Measurements from ENCODE around the gene FLOT1. TPM values are rescaled to one million over a fixed set of nuclear protein-coding genes. Genes with fewer than 3 reads are reported as not detected.

The FLOT1 gene
- total and polyA plus RNA-seq, 7 donors = 113 to 224 (median 181) TPM

DNA sequence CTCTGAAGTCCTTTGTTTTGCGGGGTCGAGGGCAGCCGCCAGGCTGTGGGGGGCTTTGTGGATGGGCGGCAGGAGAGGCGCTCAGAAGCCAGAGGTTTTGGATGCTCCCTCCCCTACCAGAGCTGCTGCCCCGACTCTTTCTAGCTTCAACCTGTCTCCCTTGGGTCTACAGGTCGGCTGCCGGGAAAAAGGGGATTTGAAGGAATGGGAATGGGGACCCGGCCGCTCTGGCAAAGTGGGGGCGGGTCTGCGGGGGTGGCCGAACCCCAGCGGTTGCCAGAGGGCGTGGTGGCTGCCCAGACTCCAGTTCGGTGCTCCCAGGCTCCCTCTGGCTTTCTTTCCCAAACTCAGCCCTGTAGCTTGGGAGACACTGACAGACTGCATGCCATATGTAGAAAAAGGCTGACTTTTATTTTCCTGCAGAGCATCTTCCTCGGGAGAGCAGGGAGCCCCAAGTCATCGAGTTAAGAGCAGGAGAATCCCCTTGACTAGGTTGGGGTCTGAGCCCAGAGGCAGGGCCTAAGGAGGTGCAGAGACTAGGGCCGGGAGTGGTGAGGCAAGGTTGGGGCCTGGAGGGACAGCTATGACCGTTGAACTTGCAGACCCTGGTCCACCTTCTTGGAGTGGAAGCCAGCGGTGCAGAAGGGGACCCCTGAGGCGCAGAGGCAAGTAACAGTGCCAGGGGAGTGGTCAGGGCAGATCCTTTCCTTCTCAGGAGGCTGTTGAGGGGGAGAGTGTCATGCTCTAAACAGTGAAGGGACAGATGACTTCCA is 54.6 kb downstream of the FLOT1 start:
- TF ChIP-seq, protein P1, sequence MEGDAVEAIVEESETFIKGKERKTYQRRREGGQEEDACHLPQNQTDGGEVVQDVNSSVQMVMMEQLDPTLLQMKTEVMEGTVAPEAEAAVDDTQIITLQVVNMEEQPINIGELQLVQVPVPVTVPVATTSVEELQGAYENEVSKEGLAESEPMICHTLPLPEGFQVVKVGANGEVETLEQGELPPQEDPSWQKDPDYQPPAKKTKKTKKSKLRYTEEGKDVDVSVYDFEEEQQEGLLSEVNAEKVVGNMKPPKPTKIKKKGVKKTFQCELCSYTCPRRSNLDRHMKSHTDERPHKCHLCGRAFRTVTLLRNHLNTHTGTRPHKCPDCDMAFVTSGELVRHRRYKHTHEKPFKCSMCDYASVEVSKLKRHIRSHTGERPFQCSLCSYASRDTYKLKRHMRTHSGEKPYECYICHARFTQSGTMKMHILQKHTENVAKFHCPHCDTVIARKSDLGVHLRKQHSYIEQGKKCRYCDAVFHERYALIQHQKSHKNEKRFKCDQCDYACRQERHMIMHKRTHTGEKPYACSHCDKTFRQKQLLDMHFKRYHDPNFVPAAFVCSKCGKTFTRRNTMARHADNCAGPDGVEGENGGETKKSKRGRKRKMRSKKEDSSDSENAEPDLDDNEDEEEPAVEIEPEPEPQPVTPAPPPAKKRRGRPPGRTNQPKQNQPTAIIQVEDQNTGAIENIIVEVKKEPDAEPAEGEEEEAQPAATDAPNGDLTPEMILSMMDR (IDR thresholded peaks at IDR 0.05) = no peak
- peaks cover 0 to 7% of the 10 kb centered on the region in 2 donors for H3K36me3 ChIP-seq (ENCODE audit: insufficient read depth in 1 of 2, low read depth in 1 of 2)
- peak overlapping the region; percentile 91 for H3K27ac ChIP-seq
- no peak for ATAC-seq
- no peaks in the 10 kb centered on the region for H3K27me3 ChIP-seq (ENCODE audit: insufficient read depth in 3 of 3, low read length in 2 of 3)
- intact Hi-C loops (cut with DNase I) = loop anchor here in 1 of 2 donors (2.0 to 10.0 kb wide), 2 partner anchors 33 to 397 kb away; partner anchors contain the start of gene TUBB
- DNase-seq = peak; percentile 49 to 71
- no peaks in the 10 kb centered on the region for H3K9me3 ChIP-seq
- H3K4me3 ChIP-seq = peak overlapping the region; percentile 85
- WGBS, 3 donors = 16 to 18% (median 16%) methylated on average over 21 to 22 of the region's 22 CpGs
- peaks cover 29% of the 10 kb centered on the region for H3K4me1 ChIP-seq

DNA sequence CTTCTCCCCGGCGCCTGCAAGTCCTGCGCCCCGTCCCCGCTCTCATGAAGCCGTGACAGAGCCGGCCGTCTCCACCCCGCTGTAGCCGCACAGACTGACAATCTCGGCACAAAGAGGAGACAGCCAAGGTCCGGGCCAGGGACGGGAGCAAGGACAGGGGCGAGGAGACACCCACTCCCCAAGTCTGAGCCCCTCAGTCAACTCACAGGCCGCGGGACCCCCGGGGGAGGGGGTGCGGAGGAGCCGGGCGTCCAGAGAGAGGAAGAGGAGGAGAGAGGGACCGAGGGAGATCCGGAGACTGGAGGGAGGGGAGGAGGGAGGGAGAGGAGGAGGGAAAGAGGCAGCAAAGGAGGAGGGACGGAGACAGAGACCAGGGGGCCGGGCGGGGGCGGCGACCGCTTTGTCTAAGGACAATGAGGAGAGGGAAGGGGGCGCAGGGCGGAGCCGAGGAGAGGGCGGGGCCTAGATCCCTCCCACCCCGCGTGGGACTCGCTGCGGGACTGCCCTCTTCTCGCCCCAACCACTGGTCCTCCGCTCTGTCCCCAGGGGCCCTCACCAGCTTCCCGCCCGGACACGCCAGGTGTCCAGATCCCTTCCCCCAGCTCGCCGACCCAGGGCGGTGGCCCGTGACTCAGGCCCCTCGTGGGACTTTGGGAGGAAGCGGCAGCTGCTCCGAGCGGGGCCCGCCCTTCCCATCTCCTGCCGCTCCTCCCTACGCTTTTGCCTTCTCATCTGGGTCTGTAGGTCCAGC is 55.4 kb downstream of the FLOT1 start:
- peak; percentile 97 to 99 for DNase-seq
- Histone ChIP-seq H3K4me1 (peaks cover 35% of the 10 kb centered on the region), H3K4me3 (peak overlapping the region; percentile 85), H3K27me3 (ENCODE audit: insufficient read depth in 3 of 3, low read length in 2 of 3) (no peaks in the 10 kb centered on the region), H3K9me3 (no peaks in the 10 kb centered on the region), H3K36me3 (ENCODE audit: insufficient read depth in 1 of 2, low read depth in 1 of 2) (peaks cover 0 to 7% of the 10 kb centered on the region in 2 donors), H3K27ac (peak overlapping the region; percentile 91)
- TF ChIP-seq, protein P1 (IDR thresholded peaks at IDR 0.05) = no peak
- 1 to 2% (median 2%) methylated on average over 36 to 52 of the region's 52 CpGs for WGBS, 3 donors
- intact Hi-C loops (cut with DNase I) = loop anchor here in 1 of 2 donors (2.0 to 10.0 kb wide), 2 partner anchors 34 to 398 kb away; partner anchors contain the start of gene TUBB
- peak; percentile 77 to 82 (median 80) for ATAC-seq

DNA sequence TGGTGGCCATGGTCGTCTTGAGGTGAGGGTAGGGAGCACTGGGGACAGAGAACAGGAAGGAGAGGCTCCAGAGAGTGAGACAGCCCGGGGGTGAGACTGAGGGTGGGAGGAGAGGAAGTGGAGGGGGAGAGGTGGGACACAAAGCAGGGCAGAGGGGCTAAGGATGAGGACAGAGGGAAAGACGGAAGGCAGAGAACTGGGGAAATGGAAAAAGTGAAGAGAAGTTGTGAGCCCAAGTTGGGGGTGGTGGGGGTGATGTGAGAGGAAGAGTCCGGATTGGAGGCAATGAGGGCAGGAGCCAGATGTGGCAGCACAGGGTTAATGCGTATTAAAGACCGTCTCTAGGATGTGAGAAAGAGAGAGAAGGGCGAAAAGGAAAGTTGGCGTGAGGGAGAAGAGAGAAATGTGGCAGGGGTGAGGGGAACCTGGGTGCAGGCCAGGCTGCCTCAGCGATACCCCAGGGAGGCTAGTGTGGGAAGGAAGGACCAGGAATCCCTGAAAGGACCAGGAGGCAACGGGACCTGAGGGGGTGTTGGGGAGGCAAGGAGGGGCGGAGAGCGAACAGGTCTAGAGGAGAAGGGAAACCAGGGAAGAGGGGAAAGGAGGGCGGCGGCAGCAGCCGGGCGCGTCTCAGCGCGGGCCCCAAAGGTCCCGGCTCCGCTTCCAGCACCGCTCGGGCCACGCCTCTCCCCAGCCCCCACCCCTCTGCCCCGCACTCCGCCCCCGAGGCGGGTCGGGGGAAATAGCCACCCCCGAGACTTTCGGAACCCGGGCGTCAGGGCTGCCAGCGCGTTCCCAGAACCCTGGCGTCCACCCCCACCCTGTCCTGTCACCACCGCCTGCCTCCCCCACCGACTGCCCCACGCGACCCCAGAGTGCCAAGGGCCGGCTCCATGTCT is 56.2 kb downstream of the FLOT1 start, which contains the start of gene PPP1R18:
TSS of gene PPP1R18 (minus strand) at position 637 of the 899 bp plus-strand sequence. CDS start at position 10, 627 bp downstream.
- 4 to 8% (median 8%) methylated on average over 23 to 41 of the region's 41 CpGs for WGBS, 3 donors
- DNase-seq (peak; percentile 87 to 90), ATAC-seq (peak; percentile 34 to 60 (median 52))
- peaks cover 36% of the 10 kb centered on the region for H3K4me1 ChIP-seq
- no peaks in the 10 kb centered on the region for H3K27me3 ChIP-seq (ENCODE audit: insufficient read depth in 3 of 3, low read length in 2 of 3)
- H3K4me3 ChIP-seq = peak within 1 kb of the TSS; percentile 85
- intact Hi-C loops (cut with DNase I) = loop anchor here in 1 of 2 donors (2.0 to 10.0 kb wide), 2 partner anchors 35 to 399 kb away; partner anchors contain the start of gene TUBB
- no peaks in the 10 kb centered on the region for H3K9me3 ChIP-seq
- H3K36me3 ChIP-seq (ENCODE audit: insufficient read depth in 1 of 2, low read depth in 1 of 2) = peaks cover 0 to 11% of the 10 kb centered on the region in 2 donors
- H3K27ac ChIP-seq = peak within 1 kb of the TSS; percentile 91
- TF ChIP-seq, protein P1 (IDR thresholded peaks at IDR 0.05) = no peak
